Smooth muscle cell of the pulmonary artery (primary cell): Measurements from ENCODE around the gene COL15A1. TPM values are rescaled to one million over a fixed set of nuclear protein-coding genes. Genes with fewer than 3 reads are reported as not detected.

Source experiments
- total RNA-seq: library from RNA; depleted of rRNA; stranded (reverse); fragments of >200 nt; gene quantifications from 2 replicates; pipeline ENCODE4 v1.2.3, GENCODE V29; 2014

The COL15A1 gene
- 77.7 and 229 TPM in 2 replicates for total RNA-seq

DNA sequence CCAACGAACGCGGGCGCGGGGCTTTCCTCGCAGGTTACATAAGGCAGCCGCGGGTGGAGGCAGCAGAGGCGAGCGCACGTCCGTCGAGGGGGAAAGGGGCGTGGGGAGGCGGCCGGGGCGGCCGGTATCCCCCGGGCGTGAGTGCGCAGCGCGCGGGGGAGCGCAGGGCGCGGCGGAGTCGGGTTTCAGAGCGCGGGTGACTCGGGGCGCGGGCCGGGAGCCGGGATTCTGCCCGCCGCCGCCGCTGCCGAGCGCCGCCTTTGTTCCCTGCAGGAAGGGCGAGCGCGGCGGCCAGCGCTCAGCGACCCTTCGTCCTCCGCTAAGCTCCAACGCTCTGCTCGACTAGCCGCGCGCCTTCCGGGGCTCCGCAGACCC lies at the start of gene COL15A1:
Gene COL15A1, plus strand, starts transcription at position 226 of the 375 bp plus-strand sequence. CDS start 155 bp downstream, outside the sequence.

DNA sequence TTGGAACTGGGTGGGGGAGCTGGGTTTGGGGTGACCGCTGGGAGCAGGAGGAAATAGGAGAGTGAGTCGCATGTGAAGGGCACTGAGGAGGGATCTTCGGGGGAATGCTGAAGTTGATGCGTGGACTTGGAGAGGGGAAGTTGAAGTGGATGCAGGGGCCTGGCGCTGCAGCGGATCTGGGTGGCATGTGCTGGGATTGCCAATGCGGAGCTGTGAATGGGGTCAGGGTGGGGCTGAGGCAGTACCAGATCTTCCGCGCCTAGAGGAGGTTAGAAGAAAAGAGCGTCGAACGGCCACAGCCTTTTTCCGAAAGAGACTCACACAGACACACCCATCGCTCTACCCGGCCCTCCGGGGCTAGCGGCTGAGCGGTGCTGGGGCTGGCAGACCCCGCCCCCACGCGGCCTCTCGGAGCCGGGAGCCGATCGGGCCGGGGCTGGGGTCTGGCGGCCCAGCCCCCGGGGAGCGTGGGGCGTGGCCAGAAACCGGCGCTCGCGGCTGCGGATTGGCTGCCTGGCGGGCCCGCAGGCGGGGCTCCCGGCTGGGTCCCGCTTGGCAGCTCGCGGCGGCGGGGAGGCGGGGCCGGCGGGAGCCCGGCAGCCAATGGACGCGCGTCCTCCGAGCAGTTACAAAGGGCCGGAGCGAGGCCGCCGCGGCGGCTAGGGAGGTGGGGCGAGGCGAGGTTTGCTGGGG lies 160.9 kb downstream of the COL15A1 start, which contains the start of gene TGFBR1:
Gene TGFBR1, plus strand, starts transcription at position 655 of the 693 bp plus-strand sequence. CDS start 93 bp downstream, outside the sequence.

Other genes starting within 250 kb of the COL15A1 start
- gene GABBR2, start 235.0 kb upstream of the COL15A1 start, total RNA-seq: 0.46 TPM in 1 of 2 replicates, not detected in the other
- 10.8 and 19.0 TPM in 2 replicates for gene ANKS6, start 147.4 kb upstream of the COL15A1 start, total RNA-seq
- 8.7 and 14.0 TPM in 2 replicates for gene GALNT12, start 136.2 kb upstream of the COL15A1 start, total RNA-seq
- gene TGFBR1, start 161.2 kb downstream of the COL15A1 start, total RNA-seq: 65.7 and 79.8 TPM in 2 replicates